Measurements from ENCODE around the gene ICOS. TPM values are rescaled to one million over a fixed set of nuclear protein-coding genes. Genes with fewer than 3 reads are reported as not detected.

ICOS gene
- total and polyA plus RNA-seq, 10 of the 15 experiments (the other 5 are each of a cell fraction or from before 2014, with no cell fraction given): 0.47 to 36.0 (median 0.87) TPM

DNA sequence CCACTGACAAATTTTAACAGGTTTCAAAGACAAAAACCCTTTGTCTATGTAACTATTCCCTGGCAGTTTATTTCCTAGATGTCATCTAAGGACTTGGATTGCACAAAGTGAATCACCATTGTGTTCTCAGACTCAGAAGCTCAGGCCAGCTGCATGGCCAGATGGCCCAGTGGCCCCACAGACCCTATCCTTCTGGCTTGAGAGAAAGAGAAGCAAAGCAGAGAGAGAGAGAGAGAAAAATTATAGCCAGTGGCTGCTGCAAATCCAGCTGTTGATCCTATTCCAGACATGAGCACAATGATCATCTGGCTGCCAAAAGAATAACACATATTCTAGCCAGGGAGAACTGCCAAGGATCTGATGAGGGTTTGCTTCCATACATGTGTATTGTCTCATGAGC, 43.2 kb upstream of the ICOS start:
- DNase-seq (ENCODE audit: low read depth, low spot score): no peak
- no peak for TF ChIP-seq POLR2AphosphoS5 (IDR thresholded peaks at IDR 0.05; ENCODE audit: low read length)
- TF ChIP-seq FOS (IDR thresholded peaks at IDR 0.05; ENCODE audit: borderline replicate concordance, extremely low read depth, insufficient read length): no peak
- TF ChIP-seq ZBED1 (IDR thresholded peaks at IDR 0.05; ENCODE audit: borderline replicate concordance): no peak
- no peak for TF ChIP-seq TAF1 (IDR thresholded peaks at IDR 0.05; ENCODE audit: borderline replicate concordance, low read depth, low read length)
- TF ChIP-seq TARDBP (IDR thresholded peaks at IDR 0.05; ENCODE audit: borderline replicate concordance): no peak
- TF ChIP-seq, protein P1, sequence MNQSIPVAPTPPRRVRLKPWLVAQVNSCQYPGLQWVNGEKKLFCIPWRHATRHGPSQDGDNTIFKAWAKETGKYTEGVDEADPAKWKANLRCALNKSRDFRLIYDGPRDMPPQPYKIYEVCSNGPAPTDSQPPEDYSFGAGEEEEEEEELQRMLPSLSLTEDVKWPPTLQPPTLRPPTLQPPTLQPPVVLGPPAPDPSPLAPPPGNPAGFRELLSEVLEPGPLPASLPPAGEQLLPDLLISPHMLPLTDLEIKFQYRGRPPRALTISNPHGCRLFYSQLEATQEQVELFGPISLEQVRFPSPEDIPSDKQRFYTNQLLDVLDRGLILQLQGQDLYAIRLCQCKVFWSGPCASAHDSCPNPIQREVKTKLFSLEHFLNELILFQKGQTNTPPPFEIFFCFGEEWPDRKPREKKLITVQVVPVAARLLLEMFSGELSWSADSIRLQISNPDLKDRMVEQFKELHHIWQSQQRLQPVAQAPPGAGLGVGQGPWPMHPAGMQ (IDR thresholded peaks at IDR 0.05; ENCODE audit: borderline replicate concordance): no peak
- no peak for TF ChIP-seq NR2C1 (IDR thresholded peaks at IDR 0.05)
- TF ChIP-seq BMI1 (IDR thresholded peaks at IDR 0.05; ENCODE audit: borderline replicate concordance): no peak
- no peak for TF ChIP-seq HDAC6 (IDR thresholded peaks at IDR 0.05; ENCODE audit: unreplicated experiment)
- no peak for TF ChIP-seq MEF2A (IDR thresholded peaks at IDR 0.05; ENCODE audit: insufficient read depth, low read depth, low read length)
- no peak for TF ChIP-seq IKZF2 (IDR thresholded peaks at IDR 0.05)
- TF ChIP-seq SPI1 (IDR thresholded peaks at IDR 0.05; ENCODE audit: borderline replicate concordance, insufficient read depth, low read depth, low read length): no peak
- TF ChIP-seq PML (IDR thresholded peaks at IDR 0.05; ENCODE audit: low read length): no peak
- TF ChIP-seq CBX5 (IDR thresholded peaks at IDR 0.05; ENCODE audit: low read depth): no peak
- TF ChIP-seq, protein P2, sequence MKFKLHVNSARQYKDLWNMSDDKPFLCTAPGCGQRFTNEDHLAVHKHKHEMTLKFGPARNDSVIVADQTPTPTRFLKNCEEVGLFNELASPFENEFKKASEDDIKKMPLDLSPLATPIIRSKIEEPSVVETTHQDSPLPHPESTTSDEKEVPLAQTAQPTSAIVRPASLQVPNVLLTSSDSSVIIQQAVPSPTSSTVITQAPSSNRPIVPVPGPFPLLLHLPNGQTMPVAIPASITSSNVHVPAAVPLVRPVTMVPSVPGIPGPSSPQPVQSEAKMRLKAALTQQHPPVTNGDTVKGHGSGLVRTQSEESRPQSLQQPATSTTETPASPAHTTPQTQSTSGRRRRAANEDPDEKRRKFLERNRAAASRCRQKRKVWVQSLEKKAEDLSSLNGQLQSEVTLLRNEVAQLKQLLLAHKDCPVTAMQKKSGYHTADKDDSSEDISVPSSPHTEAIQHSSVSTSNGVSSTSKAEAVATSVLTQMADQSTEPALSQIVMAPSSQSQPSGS (IDR thresholded peaks at IDR 0.05; ENCODE audit: low read length): no peak
- no peak for TF ChIP-seq SUZ12 (IDR thresholded peaks at IDR 0.05; ENCODE audit: unreplicated experiment)
- in situ Hi-C loops (cut with MboI) (no loop called here), intact Hi-C loops (cut with micrococcal nuclease; ENCODE audit: unreplicated experiment) (no loop called here)
- H3K27me3 ChIP-seq (replicated peaks in 1 of 2; ENCODE audit: control insufficient read depth in 2 of 2, insufficient read depth in 2 of 2, low read length in 1 of 2): no peaks in the 10 kb centered on the region; a peak in 1 of 4 replicates
- no peak overlapping the region for H2AFZ ChIP-seq (ENCODE audit: control insufficient read depth, low read depth, low read length)
- H3K9ac ChIP-seq (ENCODE audit: control insufficient read depth, insufficient read depth, low read length): no peak overlapping the region
- H3K36me3 ChIP-seq (ENCODE audit: control insufficient read depth in 2 of 2, insufficient read depth in 2 of 2, low read length in 1 of 2): no peaks in the 10 kb centered on the region
- POLR2A ChIA-PET: no interaction called here
- H3K4me2 ChIP-seq (ENCODE audit: control insufficient read depth, insufficient read depth): no peak overlapping the region
- no peaks in the 10 kb centered on the region for H3K9me3 ChIP-seq (replicated peaks; ENCODE audit: control insufficient read depth, insufficient read depth, low read length)
- no peak for ATAC-seq
- RAD21 ChIA-PET (ENCODE audit: unreplicated experiment): no interaction called here
- 0 out of 2 replicates have a peak, but pooled peaks cover 3% of the 10 kb centered on the region for H4K20me1 ChIP-seq (ENCODE audit: control insufficient read depth, insufficient read depth)
- CTCF ChIA-PET: no interaction called here
- no peak overlapping the region for H3K27ac ChIP-seq (ENCODE audit: control insufficient read depth, insufficient read depth)
- H3K4me1 ChIP-seq (ENCODE audit: control insufficient read depth, insufficient read depth, low read length): no peaks in the 10 kb centered on the region
- no peaks in the 10 kb centered on the region for H3K79me2 ChIP-seq (ENCODE audit: control insufficient read depth, insufficient read depth, low read length)
- SMC1A ChIA-PET (ENCODE audit: uncharacterized antibody, unreplicated experiment): no interaction called here
- FAIRE-seq: no peak
- H3K4me3 ChIP-seq: no peak overlapping the region
- BruUV-seq (replicated peaks): no TSS peak

All from GM12878 (cell line).